Fibroblast of skin of right biceps (primary cell): ENCODE measurements around the gene APBB2.
"Not testable (repeated sequence)": the region's sequence is repeated elsewhere in the genome, so short reads cannot be mapped to it uniquely, and the experiment has no call there.

Experiments
- DNase-seq: peaks from one replicate; pipeline ENCODE4 v3.0.0-alpha.2; 2013

The APBB2 gene

DNA sequence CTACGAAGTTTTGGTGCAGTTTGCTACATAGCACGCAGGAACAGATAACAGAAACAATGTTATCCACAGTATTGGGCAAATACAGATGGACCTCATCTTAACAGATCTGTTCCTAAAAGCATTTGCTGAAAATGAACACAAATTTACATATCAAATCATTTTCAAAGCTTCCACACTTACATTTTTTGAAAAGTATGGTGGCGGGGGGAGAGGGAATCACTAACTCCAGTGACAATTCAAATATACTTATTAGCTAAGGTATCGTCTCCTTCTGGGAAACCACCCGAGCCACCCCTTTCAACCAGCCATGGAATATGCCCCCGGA lies 289.6 kb downstream of the APBB2 start:
- DNase-seq, result no peak

GRCh38 chr4:40924096-40924792 lies 290.1 kb downstream of the APBB2 start:
- peak; percentile 64 for DNase-seq

DNA sequence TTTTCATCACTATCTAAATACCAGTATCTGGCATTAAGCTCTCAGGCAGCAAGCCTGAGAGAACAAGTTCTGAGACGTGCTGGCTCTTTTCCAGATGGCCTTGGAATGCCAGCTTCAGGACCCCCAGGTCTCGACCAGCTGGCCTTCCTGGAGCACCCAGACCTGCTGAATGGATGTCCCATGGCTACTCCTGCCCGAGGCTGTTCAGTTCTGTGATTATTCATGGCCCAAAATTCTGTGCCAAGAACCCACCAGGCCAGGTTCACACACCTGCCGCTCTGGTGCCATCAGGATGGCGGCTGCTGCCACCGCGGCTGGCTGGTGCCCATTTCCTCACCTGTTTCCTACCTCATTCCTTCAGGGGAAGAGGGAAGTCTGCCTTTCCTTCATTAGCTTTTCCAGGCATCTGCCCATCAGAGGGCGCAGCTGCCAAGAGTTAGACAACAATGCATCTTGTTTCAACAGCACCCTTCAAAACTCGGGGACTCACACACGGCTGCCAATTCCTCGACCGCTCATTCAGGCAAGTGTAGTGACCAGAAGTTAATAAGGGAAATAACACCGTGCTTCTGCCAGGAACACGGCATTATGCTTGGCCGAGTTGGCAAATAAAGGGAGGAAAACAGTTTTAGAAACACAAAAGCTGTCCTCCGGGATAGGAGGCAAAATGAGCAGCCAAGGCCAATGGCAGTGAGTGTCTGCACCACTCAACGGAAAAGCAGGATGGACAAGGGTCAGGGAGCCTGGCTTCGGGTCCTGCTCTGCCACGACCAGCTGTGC lies 290.8 kb downstream of the APBB2 start:
- no peak for DNase-seq

- not testable (repeated sequence) for DNase-seq
Observed at GRCh38 chr4:40919976-40920375, 294.4 kb downstream of the APBB2 start.

DNA sequence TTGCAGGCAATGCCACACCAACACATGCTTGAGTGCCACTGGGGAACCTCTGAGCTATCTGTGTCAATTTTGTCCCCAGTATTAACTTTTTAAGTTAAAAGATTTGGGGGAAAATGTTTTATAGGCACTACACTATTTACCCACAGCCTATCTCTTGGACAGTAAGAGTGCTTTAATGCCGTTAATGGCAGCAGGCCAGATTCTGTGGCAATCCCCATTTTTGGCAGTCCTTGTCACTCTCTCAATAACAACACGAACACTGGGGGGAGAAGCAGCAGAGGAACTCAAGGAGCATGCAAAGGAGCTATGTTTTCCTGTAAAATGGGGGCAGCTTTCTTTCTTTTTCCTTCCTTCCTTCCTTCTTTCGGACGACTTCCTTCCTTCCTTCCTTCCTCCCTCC lies 296.0 kb downstream of the APBB2 start:
- DNase-seq, result peak; percentile 88

DNA sequence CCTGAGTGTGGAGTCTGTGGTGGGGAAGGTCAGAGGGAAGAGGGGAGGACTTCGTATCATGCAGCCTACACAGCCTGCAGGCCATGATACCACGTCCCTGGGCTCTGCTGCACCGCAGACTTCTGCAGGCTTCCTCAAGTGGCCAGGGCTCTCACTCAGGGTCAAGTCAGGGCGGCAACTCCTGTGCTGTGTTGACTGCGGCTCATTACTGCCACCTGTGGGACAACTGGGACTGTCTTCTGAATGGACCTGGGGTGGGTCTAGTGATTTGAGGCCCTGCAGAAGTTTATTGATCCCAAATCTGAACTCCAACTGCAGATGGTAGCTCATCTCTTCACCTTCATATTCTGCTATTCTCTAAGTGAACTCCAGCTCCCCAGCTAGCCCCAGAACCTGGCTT lies 297.5 kb downstream of the APBB2 start:
- peak; percentile 24 for DNase-seq

DNA sequence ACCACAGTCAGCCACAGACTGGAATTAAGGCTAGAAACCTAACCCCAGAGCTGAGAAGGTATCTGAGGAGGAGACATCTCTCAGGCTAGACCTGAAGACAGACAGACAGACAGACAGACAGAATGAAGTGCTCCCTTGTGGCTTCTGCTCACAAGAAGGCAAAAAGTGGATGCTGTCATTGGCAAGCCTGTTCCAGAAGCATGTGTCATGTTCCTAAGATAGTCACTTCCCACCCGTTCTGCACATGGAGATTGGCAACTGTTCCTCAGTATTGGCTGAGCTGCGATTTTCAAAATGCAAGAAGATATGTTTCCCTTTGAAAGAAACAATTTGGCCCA lies 298.2 kb downstream of the APBB2 start:
- DNase-seq, result peak; percentile 94

GRCh38 chr4:40915318-40916217 lies 298.8 kb downstream of the APBB2 start:
- peak; percentile 87 for DNase-seq

GRCh38 chr4:40912460-40913184 lies 301.7 kb downstream of the APBB2 start:
- DNase-seq, result peak; percentile 12

GRCh38 chr4:40910706-40911105 lies 303.6 kb downstream of the APBB2 start:
- peak; percentile 10 for DNase-seq

DNA sequence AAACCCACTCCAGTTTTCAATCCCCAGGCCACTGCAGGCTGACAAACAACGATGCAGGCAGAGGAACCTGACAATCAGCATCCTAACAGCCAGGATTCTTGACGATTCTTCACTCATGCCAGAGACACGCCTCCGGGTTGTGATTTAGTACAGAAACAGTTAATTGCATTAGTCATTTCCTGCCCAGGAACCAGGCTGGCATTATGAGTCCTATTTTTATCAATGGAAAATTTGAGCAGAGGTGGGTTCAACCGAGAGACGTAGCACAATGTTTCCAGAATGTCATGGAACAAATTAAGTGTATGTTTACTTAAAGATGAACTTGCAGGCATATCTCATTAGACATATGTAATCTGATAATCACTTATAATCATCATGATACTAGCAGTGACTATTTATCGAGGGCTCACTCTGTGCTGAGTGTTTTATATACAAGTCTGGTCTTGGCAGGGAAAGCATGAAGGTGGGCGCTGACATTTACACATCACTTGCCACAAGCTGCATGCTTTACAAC lies 304.9 kb downstream of the APBB2 start:
- peak; percentile 87 for DNase-seq

GRCh38 chr4:40908702-40909362 lies 305.5 kb downstream of the APBB2 start:
- DNase-seq, result peak; percentile 83

GRCh38 chr4:40908297-40908696 lies 306.0 kb downstream of the APBB2 start:
- no peak for DNase-seq

GRCh38 chr4:40905414-40905813 lies 308.9 kb downstream of the APBB2 start:
- DNase-seq, result no peak

DNA sequence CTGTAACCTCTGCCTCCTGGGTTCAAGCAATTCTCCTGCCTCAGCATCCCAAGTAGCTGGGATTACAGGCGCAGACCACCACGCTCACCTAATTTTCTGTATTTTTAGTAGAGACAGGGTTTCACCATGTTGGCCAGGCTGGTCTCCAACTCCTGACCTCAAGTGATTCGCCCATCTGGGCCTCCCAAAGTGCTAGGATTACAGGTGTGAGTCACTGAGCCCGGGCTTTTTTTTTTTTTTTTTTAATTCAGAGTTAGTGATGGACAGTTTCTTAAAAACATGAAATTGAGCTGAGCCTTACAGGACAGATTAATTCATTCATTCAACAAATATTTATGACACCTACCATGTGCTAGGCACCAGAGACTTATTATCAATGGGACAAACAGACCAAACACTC lies 313.8 kb downstream of the APBB2 start:
- DNase-seq, result peak; percentile 28

GRCh38 chr4:40897557-40898203 lies 316.7 kb downstream of the APBB2 start:
- DNase-seq, result peak; percentile 64

DNA sequence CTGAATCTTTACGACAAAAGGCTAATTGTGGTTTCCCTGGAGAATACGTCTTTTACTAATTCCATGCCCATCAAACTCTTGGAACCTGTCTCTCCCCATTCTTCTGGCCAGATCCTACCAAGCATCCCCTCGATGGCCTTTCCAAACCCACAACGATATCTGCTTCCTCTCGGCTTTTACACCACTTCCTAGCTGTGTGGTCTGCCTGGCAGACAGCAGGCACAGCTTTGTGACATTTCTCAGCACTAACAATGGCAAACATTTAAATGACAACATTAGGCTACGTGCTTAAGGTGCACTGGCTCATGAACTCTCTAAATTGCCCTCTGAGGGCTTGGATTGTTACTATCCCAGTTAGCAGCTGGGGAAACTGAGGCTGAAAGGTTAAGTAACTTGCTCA lies 323.6 kb downstream of the APBB2 start:
- DNase-seq, result no peak

DNA sequence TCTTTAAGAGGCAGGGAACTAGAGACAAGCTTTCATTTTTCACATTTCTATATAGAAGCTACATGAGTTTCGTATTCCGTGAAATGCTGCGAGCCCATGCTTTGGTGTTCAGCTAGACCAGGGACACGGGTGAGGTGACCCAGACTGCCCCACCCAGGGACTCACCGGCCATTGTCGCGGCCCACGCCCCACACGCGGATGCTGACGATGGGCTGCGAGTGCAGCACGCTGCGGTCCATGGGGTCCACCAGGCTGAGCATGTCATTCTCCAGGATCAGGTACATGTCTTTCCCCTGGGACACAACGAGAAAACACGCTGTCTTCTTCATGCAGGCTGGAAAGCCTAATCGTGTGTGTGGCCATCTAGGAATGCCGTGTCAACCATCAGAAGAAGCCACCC lies 324.1 kb downstream of the APBB2 start:
- DNase-seq, result no peak

DNA sequence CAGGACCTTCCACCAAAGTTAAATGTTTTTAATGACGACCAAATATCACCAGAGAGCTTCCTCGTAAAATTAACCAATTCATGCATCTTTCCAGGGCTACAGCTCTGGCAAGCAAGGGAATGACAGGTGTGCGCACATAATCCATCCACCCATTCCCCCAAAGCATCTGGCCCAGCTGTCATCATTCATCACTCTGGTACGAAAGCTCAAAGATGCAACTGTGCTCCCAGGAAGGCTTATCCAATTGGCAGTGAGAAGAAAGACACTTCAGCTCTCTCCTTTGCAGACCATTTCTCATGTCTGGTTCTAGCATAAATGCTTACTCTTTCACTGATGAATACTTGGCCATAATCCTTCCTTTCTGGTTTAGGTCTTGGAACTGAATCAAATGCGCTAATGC lies 325.4 kb downstream of the APBB2 start:
- no peak for DNase-seq

DNA sequence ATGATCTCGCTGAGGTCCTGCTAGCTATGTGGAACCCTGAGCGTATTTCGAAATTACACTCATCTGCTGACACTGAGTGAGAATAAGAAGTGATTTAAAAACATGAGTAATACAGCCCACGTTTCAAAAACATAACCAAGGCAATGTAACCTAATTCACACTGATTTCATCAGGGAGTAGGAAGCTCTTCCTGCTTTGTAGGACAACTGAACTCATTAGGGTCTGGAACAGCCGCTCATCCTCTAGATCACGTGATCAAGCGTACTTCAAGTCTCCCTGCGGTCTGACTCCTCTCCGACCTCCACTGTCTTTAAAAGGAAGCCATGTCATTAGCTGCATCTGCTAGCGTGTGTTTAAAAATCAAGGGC lies 326.6 kb downstream of the APBB2 start:
- DNase-seq, result peak; percentile 92

GRCh38 chr4:40886931-40887763 lies 327.2 kb downstream of the APBB2 start:
- peak; percentile 33 for DNase-seq
